Endothelial cell (in vitro differentiated cells): ENCODE measurements around the gene KHDC4. TPM values are rescaled to one million over a fixed set of nuclear protein-coding genes. Genes with fewer than 3 reads are reported as not detected.

ENCODE experiments used
- DNase-seq: peaks from one replicate; pipeline ENCODE4 v3.0.0; 2021; ENCODE audit warnings: low spot score
- H3K27ac Mint-ChIP-seq: one replicate; pipeline ENCODE4 v1.8.0; 2021; ENCODE audit warnings: mixed read lengths, inconsistent platforms; ENCODE audit not compliant: unreplicated experiment
- H3K27me3 Mint-ChIP-seq: one replicate; pipeline ENCODE4 v1.8.0; 2021; ENCODE audit warnings: mild to moderate bottlenecking, moderate library complexity, mixed read lengths, inconsistent platforms; ENCODE audit not compliant: unreplicated experiment
- H3K36me3 Mint-ChIP-seq: one replicate; pipeline ENCODE4 v1.8.0; 2021; ENCODE audit warnings: mild to moderate bottlenecking, low read depth, mixed read lengths, inconsistent platforms; ENCODE audit not compliant: unreplicated experiment
- H3K4me1 Mint-ChIP-seq: one replicate; pipeline ENCODE4 v1.8.0; 2021; ENCODE audit warnings: mild to moderate bottlenecking, mixed read lengths, inconsistent platforms; ENCODE audit not compliant: unreplicated experiment
- H3K4me3 Mint-ChIP-seq: one replicate; pipeline ENCODE4 v1.8.0; 2021; ENCODE audit warnings: mild to moderate bottlenecking, mixed read lengths, inconsistent platforms; ENCODE audit not compliant: unreplicated experiment
- H3K9me3 Mint-ChIP-seq: one replicate; pipeline ENCODE4 v1.8.0; 2021; ENCODE audit warnings: mixed read lengths, inconsistent platforms; ENCODE audit not compliant: unreplicated experiment
- total RNA-seq: library from RNA; stranded (reverse); fragmentation: NEBNext Ultra II Directional; extraction: Animal tissue kit (Norgen Biotek cat#: 25700); gene quantifications from one replicate; pipeline ENCODE4 v1.2.1, GENCODE V29; 2021; ENCODE audit not compliant: unreplicated experiment
- TF ChIP-seq, protein P1 (sequence below): fragments of 200-600 bp; sonication (generic); IDR thresholded peaks from one replicate; pipeline ENCODE4 v1.5.0; 2021; ENCODE audit warnings: antibody characterized with exemption; ENCODE audit not compliant: unreplicated experiment

Gene KHDC4
- total RNA-seq, 1 donor from 2014 or later = 42.6 TPM

DNA sequence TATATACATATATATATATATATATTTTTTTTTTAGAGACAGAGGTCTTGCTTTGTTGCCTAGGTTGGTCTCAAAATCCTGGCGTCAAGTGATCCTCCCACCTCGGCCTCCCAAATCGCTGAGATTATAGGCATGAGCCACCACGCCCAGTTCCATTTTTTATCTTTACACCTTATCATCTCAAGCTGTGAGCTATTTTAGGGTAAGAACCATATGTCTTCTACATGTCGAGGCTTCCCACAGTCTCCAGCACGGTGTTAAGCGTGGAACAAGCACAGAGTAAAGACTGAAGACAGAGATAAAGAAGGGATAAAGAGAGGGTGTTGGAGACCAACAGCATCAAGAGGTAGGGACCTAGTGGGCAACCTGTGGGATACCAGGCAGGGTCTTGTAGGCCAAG, 30.0 kb upstream of the KHDC4 start:
- no peak for DNase-seq
- TF ChIP-seq, protein P1, sequence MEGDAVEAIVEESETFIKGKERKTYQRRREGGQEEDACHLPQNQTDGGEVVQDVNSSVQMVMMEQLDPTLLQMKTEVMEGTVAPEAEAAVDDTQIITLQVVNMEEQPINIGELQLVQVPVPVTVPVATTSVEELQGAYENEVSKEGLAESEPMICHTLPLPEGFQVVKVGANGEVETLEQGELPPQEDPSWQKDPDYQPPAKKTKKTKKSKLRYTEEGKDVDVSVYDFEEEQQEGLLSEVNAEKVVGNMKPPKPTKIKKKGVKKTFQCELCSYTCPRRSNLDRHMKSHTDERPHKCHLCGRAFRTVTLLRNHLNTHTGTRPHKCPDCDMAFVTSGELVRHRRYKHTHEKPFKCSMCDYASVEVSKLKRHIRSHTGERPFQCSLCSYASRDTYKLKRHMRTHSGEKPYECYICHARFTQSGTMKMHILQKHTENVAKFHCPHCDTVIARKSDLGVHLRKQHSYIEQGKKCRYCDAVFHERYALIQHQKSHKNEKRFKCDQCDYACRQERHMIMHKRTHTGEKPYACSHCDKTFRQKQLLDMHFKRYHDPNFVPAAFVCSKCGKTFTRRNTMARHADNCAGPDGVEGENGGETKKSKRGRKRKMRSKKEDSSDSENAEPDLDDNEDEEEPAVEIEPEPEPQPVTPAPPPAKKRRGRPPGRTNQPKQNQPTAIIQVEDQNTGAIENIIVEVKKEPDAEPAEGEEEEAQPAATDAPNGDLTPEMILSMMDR = no peak
- peaks cover 64% of the 10 kb centered on the region for H3K36me3 Mint-ChIP-seq
- peaks cover 51% of the 10 kb centered on the region for H3K4me1 Mint-ChIP-seq
- peaks cover 19% of the 10 kb centered on the region for H3K27me3 Mint-ChIP-seq
- no peaks in the 10 kb centered on the region for H3K9me3 Mint-ChIP-seq
- H3K27ac Mint-ChIP-seq = peak overlapping the region; percentile 44
- peak overlapping the region; percentile 78 for H3K4me3 Mint-ChIP-seq

DNA sequence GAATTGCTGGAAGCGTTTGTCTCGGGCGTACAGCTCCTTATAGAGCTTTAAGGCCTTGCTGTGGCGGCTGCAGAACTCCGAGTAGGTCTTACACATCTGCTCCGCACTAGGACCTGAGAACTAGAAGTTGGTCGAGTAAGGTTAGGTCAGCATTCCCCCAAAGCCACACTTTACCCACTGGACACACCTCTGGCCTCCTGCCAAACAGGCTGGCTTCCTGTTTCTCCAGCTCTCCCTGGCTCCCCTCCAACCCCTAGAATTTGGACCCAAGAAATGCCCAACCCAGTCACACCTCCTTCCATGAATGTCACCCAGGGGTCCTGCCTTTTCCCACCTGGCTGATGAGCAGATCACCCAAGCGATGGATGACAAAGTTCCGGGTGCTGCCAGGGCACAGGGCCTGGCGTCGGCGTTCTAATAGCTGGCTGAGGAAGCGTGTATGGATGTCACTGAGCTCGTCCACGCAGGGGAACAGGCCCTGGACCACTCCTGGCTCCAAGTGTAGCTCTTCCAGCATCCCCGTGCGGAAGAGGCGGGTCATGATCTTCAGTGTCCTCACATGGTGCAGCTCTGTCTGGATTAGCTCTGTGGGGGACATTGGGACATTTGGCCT, 28.5 kb upstream of the KHDC4 start:
- H3K36me3 Mint-ChIP-seq = peaks cover 58% of the 10 kb centered on the region
- DNase-seq = no peak

DNA sequence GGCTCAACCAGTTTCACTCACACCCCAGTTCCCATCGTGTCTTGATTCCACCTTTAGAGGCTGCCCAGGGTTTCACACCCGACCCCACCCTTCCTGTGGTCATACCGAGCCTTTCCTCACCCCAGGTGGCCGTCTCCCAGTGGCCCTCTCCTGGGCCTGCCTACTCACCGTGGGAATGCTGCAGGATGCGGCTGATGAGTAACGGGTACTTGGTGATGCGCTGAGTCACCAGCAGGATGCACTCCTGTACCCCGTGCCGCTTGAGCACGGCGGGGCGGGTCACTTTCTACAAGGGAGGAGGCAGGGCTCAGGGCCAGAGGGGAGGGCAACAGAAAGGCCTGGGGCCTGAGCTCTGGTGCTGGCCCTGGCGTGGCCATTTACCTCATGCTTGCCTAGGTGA, 27.7 kb upstream of the KHDC4 start:
- H3K4me3 Mint-ChIP-seq = peak overlapping the region; percentile 11
- peaks cover 11% of the 10 kb centered on the region for H3K27me3 Mint-ChIP-seq
- no peaks in the 10 kb centered on the region for H3K9me3 Mint-ChIP-seq
- peaks cover 64% of the 10 kb centered on the region for H3K36me3 Mint-ChIP-seq
- DNase-seq = no peak
- TF ChIP-seq, protein P1 = no peak
- no peak overlapping the region for H3K27ac Mint-ChIP-seq
- peaks cover 34% of the 10 kb centered on the region for H3K4me1 Mint-ChIP-seq

More for the DNA sequence above, 28.5 kb upstream of the KHDC4 start:
- TF ChIP-seq, protein P1 = no peak
- H3K27me3 Mint-ChIP-seq = peaks cover 11% of the 10 kb centered on the region
- H3K4me1 Mint-ChIP-seq = peaks cover 36% of the 10 kb centered on the region
- no peaks in the 10 kb centered on the region for H3K9me3 Mint-ChIP-seq
- H3K4me3 Mint-ChIP-seq = peak overlapping the region; percentile 62
- H3K27ac Mint-ChIP-seq = no peak overlapping the region

DNA sequence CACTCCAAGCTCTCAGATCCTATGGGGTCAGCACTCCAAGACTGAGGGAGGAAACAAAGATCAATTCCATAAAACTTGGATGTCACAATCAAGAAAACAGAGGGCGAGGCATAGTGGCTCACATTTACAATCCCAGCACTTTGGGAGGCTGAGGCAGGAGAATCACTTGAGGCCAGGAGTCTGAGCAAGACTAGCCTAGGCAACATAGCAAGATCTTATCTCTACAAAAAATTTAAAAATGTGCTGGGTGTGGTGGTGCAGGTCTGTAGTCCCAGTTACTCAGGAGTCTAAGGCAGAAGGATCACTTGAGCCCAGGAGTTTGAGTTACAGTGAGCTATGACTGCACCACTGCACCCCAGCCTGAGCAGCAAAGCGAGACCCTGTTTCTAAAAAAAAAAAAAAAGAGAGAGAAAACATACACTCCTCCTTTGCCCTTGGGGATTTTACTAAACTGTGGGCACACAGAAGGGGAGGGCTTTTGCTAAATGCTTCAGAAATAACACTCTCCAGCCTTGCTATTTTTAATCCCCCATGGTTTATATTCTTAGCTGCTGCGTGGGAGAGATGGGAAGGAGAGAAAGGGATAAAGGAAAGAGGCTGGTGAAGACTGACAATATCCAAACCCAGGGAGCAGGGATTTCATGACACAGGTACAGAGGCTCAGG, 26.0 kb upstream of the KHDC4 start:
- H3K9me3 Mint-ChIP-seq = no peaks in the 10 kb centered on the region
- peaks cover 54% of the 10 kb centered on the region for H3K36me3 Mint-ChIP-seq
- DNase-seq = no peak
- peaks cover 20% of the 10 kb centered on the region for H3K4me1 Mint-ChIP-seq
- peaks cover 11% of the 10 kb centered on the region for H3K27me3 Mint-ChIP-seq
- peak overlapping the region; percentile 42 for H3K4me3 Mint-ChIP-seq
- TF ChIP-seq, protein P1 = no peak
- peak overlapping the region; percentile 36 for H3K27ac Mint-ChIP-seq

DNA sequence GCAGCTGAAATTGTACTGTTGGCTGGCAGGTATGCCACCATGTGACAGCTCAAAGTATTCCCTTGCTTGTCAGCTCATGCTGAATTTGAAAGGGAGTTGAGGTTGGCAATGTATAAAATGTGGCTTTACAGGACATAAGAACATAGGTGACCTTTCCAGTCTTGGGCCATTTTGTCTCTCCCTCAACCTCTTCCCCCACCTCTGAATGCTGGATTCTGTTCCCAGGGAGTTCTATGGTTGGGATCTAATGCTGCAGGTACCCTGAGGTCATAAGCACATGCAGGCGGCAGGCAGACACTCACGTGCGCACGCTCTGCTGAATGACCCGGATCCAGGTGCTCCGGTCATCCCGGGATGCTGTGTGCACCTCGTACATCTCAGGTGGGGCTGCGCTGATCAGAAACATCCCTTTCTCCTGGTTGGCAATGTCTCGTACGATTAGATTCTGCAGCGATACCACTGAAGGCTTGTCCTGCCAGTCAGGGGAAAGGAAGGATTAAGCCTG, 23.2 kb upstream of the KHDC4 start:
- H3K4me3 Mint-ChIP-seq = peak overlapping the region; percentile 68
- H3K36me3 Mint-ChIP-seq = peaks cover 57% of the 10 kb centered on the region
- H3K27me3 Mint-ChIP-seq = peaks cover 10% of the 10 kb centered on the region
- DNase-seq = no peak
- no peak overlapping the region for H3K27ac Mint-ChIP-seq
- TF ChIP-seq, protein P1 = no peak
- H3K4me1 Mint-ChIP-seq = peaks cover 7% of the 10 kb centered on the region
- no peaks in the 10 kb centered on the region for H3K9me3 Mint-ChIP-seq
